Ishikawa (cell line): ENCODE measurements around the gene TAS1R1.

Experiments
- CEBPB ChIP-seq: IDR thresholded peaks from 2 replicates; pipeline ENCODE4 v1.6.1; 2012
- CREB1 ChIP-seq: IDR thresholded peaks from 2 replicates; pipeline ENCODE4 v1.6.1; 2012; ENCODE audit warnings: low read depth
- EGR1 ChIP-seq: IDR thresholded peaks from 2 replicates; pipeline ENCODE4 v1.6.1; 2012
- EP300 ChIP-seq: IDR thresholded peaks from 2 replicates; pipeline ENCODE4 v1.6.1; 2012; ENCODE audit warnings: borderline replicate concordance
- FOXM1 ChIP-seq: IDR thresholded peaks from 2 replicates; pipeline ENCODE4 v1.6.1; 2012; ENCODE audit warnings: low read depth, borderline replicate concordance
- MAX ChIP-seq: IDR thresholded peaks from 2 replicates; pipeline ENCODE4 v1.6.1; 2012
- NFIC ChIP-seq: IDR thresholded peaks from 2 replicates; pipeline ENCODE4 v1.6.1; 2012
- RAD21 ChIP-seq: IDR thresholded peaks from 2 replicates; pipeline ENCODE4 v1.6.1; 2012; ENCODE audit warnings: low read depth
- TAF1 ChIP-seq: IDR thresholded peaks from 2 replicates; pipeline ENCODE4 v1.6.1; 2012; ENCODE audit warnings: low read depth, mild to moderate bottlenecking
- TCF12 ChIP-seq: IDR thresholded peaks from 2 replicates; pipeline ENCODE4 v1.6.1; 2012; ENCODE audit warnings: low read depth
- TEAD4 ChIP-seq: IDR thresholded peaks from 2 replicates; pipeline ENCODE4 v1.6.1; 2012
- YY1 ChIP-seq: IDR thresholded peaks from 2 replicates; pipeline ENCODE4 v1.6.1; 2012; ENCODE audit warnings: low read depth
- ZBTB7A ChIP-seq: IDR thresholded peaks from 2 replicates; pipeline ENCODE4 v1.6.1; 2012; ENCODE audit warnings: low read depth
- TF ChIP-seq, protein P1 (sequence below): IDR thresholded peaks from 2 replicates; pipeline ENCODE4 v1.6.1; 2012
- TF ChIP-seq, protein P2 (sequence below): IDR thresholded peaks from 2 replicates; pipeline ENCODE4 v1.6.1; 2012; ENCODE audit warnings: low read depth, mild to moderate bottlenecking

TAS1R1 gene

GRCh38 chr1:6509919-6510291, 45.2 kb upstream of the TAS1R1 start:
- TF ChIP-seq EGR1 (no peak), FOXM1 (no peak), EP300 (no peak), YY1 (no peak), MAX (no peak), CREB1 (no peak), TAF1 (no peak), TEAD4 (no peak), NFIC (no peak), TCF12 (no peak), RAD21 (no peak), CEBPB (no peak), ZBTB7A (no peak)
- TF ChIP-seq, protein P1, sequence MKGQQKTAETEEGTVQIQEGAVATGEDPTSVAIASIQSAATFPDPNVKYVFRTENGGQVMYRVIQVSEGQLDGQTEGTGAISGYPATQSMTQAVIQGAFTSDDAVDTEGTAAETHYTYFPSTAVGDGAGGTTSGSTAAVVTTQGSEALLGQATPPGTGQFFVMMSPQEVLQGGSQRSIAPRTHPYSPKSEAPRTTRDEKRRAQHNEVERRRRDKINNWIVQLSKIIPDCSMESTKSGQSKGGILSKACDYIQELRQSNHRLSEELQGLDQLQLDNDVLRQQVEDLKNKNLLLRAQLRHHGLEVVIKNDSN: no peak
- TF ChIP-seq, protein P2, sequence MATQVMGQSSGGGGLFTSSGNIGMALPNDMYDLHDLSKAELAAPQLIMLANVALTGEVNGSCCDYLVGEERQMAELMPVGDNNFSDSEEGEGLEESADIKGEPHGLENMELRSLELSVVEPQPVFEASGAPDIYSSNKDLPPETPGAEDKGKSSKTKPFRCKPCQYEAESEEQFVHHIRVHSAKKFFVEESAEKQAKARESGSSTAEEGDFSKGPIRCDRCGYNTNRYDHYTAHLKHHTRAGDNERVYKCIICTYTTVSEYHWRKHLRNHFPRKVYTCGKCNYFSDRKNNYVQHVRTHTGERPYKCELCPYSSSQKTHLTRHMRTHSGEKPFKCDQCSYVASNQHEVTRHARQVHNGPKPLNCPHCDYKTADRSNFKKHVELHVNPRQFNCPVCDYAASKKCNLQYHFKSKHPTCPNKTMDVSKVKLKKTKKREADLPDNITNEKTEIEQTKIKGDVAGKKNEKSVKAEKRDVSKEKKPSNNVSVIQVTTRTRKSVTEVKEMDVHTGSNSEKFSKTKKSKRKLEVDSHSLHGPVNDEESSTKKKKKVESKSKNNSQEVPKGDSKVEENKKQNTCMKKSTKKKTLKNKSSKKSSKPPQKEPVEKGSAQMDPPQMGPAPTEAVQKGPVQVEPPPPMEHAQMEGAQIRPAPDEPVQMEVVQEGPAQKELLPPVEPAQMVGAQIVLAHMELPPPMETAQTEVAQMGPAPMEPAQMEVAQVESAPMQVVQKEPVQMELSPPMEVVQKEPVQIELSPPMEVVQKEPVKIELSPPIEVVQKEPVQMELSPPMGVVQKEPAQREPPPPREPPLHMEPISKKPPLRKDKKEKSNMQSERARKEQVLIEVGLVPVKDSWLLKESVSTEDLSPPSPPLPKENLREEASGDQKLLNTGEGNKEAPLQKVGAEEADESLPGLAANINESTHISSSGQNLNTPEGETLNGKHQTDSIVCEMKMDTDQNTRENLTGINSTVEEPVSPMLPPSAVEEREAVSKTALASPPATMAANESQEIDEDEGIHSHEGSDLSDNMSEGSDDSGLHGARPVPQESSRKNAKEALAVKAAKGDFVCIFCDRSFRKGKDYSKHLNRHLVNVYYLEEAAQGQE: no peak

DNA sequence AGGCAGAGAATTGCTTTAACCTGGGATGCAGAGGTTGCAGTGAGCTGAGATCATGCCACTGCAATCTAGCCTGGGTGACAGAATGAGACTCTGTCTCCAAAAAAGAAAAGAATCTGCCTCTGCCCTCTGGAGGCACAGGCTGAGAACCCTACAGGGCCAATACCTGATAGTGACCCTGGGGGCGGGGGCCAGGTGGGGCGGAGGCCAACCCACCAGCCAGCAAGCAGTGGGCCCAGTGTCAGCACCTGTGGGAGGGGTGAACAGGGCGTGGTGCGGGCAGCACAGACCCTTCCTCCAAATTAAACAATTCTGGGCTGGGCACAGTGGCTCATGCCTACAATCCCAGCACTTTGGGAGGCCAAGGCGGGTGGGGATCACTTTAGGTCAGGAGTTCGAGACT, 44.6 kb upstream of the TAS1R1 start:
- TF ChIP-seq EGR1: no peak
- TF ChIP-seq, protein P2: no peak
- no peak for TF ChIP-seq NFIC
- no peak for TF ChIP-seq TCF12
- no peak for TF ChIP-seq YY1
- TF ChIP-seq FOXM1: no peak
- TF ChIP-seq CREB1: no peak
- no peak for TF ChIP-seq MAX
- no peak for TF ChIP-seq TAF1
- TF ChIP-seq EP300: no peak

DNA sequence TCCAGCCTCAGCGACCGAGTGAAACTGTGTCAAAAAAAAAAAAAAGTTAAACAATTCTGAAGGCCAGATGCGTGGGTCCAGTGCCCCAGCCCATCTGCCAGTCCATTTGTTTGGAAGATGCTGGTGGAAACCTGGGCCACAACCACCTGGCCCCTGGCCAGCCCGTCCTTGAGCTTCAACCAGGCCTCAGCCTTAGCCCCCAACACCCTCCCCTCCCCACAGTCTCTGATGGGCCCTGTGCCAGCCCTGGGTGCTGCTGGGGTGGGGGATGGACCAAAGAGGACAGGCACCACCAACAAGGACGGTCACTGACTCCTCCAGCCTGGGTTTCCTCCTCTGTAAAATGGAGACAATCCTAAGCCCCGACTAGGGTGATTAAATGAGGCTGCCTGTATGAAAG, 44.1 kb upstream of the TAS1R1 start:
- TF ChIP-seq, protein P2: no peak
- TF ChIP-seq FOXM1: no peak
- TF ChIP-seq ZBTB7A: no peak
- no peak for TF ChIP-seq NFIC
- no peak for TF ChIP-seq EGR1
- no peak for TF ChIP-seq YY1
- TF ChIP-seq CREB1: no peak
- TF ChIP-seq, protein P1: no peak
- no peak for TF ChIP-seq TAF1
- no peak for TF ChIP-seq CEBPB
- no peak for TF ChIP-seq EP300
- no peak for TF ChIP-seq TEAD4
- no peak for TF ChIP-seq RAD21
- TF ChIP-seq MAX: no peak
- no peak for TF ChIP-seq TCF12

GRCh38 chr1:6511561-6512244, 43.4 kb upstream of the TAS1R1 start:
- TF ChIP-seq ZBTB7A: no peak
- no peak for TF ChIP-seq TAF1
- TF ChIP-seq, protein P2: no peak
